Vagina (tissue), 2 donors: ENCODE results near the gene TAF10.

Source experiments
- POLR2A ChIP-seq, 2 donors: fragments of 450-650 bp; IDR thresholded peaks; one replicate each; pipeline ENCODE4 v1.6.1; 2017; ENCODE audit warnings: antibody characterized with exemption in 2 of 2, mild to moderate bottlenecking in 2 of 2, moderate library complexity in 2 of 2
- TF ChIP-seq, protein P1 (sequence below), 3 experiments: fragments of 450-650 bp in 2 of 3; fragments of 200-600 bp in 1 of 3; sonication (generic) in 1 of 3; IDR thresholded peaks; one replicate each; pipeline ENCODE4 v1.5.1; 2017 to 2019; ENCODE audit warnings: antibody characterized with exemption in 3 of 3, mild to moderate bottlenecking in 2 of 3, moderate library complexity in 2 of 3

DNA sequence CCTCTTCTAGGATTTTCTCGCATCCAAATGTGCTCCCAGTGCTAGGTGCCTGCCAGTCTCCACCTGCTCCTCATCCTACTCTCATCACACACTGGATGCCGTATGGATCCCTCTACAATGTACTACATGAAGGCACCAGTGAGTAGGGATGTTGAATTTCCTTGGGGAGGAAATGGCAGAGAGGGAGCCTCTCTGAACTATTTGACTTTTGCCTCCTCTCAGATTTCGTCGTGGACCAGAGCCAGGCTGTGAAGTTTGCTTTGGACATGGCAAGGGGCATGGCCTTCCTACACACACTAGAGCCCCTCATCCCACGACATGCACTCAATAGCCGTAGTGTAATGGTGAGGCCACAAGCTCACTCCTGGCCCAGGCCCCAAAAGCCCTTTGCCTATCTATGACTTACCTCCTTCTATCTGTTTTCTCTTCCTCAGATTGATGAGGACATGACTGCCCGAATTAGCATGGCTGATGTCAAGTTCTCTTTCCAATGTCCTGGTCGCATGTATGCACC lies 2.5 kb downstream of the TAF10 start:
- TF ChIP-seq, protein P1, sequence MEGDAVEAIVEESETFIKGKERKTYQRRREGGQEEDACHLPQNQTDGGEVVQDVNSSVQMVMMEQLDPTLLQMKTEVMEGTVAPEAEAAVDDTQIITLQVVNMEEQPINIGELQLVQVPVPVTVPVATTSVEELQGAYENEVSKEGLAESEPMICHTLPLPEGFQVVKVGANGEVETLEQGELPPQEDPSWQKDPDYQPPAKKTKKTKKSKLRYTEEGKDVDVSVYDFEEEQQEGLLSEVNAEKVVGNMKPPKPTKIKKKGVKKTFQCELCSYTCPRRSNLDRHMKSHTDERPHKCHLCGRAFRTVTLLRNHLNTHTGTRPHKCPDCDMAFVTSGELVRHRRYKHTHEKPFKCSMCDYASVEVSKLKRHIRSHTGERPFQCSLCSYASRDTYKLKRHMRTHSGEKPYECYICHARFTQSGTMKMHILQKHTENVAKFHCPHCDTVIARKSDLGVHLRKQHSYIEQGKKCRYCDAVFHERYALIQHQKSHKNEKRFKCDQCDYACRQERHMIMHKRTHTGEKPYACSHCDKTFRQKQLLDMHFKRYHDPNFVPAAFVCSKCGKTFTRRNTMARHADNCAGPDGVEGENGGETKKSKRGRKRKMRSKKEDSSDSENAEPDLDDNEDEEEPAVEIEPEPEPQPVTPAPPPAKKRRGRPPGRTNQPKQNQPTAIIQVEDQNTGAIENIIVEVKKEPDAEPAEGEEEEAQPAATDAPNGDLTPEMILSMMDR (IDR thresholded peaks at IDR 0.05) = no peak
- TF ChIP-seq POLR2A (IDR thresholded peaks at IDR 0.05) = no peak
